NAMALWA (cell line): ENCODE results near the gene CIAO2B.
A peak's percentile ranks its signal among the peaks of the same experiment; 100 is the strongest.
"Not testable (repeated sequence)": the region's sequence is repeated elsewhere in the genome, so short reads cannot be mapped to it uniquely, and the experiment has no call there.

Experiments used
- DNase-seq: peaks from one replicate; pipeline ENCODE4 v3.0.0-alpha.2; 2015; ENCODE audit warnings: low spot score

Gene CIAO2B

DNA sequence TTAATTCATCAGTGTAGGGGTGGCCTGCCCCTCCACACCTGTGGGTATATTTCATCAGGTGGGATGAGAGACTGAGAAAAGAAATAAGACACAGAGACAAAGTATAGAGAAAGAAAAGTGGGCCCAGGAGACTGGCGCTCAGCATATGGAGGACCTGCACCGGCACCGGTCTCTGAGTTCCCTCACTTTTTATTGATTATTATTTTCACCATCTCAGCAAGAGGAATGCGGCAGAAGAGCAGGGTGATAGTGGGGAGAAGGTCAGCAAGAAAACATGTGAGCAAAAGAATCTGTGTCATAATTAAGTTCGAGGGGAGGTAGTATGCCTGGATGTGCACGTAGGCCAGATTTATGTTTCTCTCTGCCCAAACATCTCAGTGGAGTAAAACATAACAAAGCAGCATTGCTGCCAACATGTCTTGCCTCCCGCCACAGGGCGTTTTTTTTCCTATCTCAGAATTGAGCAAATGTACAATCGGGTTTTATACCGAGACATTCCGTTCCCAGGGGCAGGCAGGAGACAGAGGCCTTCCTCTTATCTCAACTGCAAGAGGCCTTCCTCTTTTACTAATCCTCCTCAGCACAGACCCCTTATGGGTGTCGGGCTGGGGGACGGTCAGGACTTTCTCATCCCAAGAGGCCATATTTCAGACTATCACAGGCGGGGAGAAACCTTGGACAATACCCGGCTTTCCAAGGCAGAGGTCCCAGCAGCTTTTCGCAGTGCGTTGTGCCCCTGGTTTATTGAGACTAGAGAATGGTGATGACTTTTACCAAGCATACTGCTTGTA lies 21.4 kb upstream of the CIAO2B start:
- DNase-seq: not testable (repeated sequence)

DNA sequence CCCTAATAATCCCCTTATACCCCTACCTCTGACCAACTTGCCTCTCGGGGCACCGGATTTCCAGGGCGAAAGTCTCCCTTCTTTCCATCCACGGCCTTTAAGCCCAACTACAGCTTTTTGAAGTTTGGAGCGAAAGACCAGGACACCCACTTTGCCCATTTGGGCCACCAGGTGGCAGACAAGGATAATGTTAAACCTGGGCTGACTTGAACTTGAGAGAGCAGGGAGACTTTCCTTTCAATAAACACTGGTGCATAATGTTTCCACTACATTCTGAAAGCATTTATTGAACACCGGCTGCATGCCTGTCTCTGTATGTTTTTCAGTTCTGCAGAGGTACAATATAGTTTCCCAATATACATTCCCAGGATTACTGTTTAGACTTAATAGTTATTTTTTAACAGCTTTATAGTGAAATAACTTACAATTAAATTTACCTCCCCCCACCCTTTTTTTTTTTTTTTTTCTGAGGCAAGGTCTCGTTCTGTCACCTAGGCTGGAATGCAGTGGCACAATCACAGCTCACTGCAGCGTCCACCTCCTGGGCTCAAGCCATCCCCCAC lies 20.0 kb upstream of the CIAO2B start:
- peak; percentile 90 for DNase-seq

DNA sequence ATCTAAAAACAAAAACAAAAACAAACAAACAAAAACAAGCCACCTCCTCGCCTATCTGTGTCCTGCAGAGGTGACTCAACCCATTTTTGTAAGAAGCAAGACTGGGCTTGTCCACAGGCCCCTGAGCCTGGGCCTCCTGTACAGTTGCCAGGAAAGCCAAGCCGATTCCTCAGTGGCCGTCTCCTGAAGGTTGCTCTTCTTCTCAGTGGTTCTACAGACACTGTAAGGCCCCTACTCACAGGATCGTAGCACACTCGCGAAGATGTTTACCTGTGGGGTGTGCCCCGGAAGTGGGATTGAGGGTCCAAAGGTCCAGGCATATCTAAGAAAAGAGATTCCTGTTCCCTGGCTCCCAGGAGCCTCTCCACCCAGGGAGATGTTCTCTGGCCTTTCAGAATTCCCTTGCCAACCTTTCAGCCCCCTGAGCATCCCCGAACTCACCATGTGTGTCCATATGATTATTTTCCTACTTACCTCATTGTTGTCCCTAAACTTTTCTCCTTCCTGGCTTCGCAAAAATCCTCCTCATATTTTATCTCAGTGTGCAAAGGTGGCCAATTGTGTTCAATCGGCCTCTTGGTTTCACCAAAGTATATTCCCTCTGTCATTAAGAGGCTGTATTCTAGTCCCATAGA lies 19.4 kb upstream of the CIAO2B start:
- no peak for DNase-seq

DNA sequence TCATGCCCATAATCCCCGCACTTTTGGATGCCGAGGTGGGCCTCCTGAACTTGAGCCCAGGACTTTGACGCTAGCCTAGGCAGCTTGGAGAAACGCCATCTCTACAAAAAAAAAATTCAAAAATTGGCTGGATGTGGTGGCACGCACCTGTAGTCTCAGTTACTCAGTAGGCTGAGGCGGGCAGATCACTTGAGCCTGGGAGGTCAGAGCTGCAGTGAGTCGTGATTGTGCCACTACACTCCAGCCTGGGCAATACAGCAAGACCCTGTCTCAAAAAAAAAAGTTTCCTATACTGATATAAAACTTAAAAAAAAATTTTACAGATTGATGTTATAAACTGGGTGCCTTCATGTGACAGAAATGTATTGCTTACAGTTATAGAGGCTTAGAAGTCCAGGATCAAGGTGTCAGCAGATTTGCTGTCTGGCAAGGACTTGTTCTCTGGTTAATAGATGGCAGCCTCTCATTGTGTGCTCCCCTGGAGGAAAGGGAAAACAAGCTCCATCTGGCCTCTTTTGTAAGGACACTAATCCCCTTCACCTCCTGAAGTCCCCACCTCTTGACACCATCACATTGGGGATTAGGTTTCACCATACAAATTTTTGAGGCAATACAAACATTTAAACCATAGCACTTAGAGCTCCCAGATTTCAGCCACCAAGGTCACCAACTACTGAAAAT lies 18.4 kb upstream of the CIAO2B start:
- no peak for DNase-seq

DNA sequence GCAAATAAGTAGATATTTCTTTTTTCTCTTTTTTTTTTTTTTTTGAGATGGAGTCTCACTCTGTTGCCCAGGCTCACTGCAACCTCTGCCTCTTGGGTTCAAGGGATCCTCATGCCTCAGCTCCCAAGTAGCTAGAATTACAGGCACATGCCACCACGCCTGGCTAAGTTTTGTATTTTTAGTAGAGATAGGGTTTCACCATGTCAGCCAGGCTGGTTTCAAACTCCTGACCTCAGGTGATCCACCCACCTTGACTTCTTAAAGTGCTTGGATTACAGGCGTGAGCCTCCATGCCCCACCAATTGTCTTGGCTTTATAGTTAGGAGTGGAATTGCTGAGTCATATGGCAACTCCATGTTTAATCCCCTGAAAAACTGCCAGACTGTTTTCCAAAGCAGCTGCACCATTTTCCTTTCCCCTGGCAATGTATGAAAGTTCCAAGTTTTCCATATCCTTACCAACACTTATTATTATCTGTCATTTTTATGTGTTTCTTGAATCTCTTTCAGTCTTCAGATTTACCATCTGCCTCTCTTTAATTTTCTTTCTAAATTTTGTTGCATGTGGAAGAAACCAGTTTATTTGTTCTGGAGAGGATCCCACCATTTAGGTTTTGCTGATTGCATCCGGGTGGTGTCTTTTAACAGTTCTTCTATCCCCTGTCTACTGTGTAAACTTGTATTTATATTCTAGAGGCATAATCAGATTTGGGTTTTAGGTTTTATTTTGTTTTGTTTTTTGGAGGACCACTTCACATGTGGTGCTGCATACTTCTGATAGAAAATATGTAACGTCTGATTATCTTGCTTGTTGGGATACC lies 17.0 kb upstream of the CIAO2B start:
- no peak for DNase-seq

DNA sequence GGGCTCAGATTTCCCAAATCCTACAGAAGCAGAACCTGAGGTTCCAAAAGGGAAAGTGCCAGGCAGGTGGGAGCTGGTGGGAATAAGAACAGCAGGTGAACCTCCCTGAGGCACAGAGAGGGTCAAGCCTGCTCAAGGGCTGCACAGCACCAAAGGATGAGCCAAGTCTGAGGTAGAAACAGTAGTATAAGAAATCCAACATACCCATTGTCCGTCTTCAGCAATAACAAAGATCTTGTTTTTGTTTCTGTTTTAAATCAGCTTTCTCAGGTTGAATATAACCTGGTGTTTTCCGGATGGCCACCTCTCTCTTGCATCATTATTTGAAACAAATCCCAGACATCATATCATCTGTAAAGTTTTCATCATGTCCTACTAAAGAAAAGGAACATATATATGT lies 16.2 kb upstream of the CIAO2B start:
- no peak for DNase-seq

DNA sequence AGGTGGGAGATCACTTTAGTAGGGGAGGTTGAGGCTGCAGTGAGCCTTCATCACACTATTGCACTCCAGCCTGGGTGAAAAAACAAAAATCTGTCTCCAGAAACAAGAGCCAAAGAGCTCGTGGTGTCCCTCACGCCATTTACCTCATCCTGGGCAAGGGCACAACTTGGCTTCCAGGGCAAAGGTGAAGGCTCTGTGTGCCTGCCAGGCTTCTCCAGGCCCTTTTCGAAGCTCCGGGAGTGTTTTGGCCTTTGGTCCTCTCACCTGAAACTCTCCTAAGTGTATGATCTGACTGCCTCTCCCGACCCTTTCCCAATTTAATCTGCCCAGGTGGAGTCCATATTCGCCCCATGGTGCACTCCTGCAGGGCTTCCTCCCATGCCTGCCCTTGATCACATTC lies 15.3 kb upstream of the CIAO2B start:
- DNase-seq: no peak

DNA sequence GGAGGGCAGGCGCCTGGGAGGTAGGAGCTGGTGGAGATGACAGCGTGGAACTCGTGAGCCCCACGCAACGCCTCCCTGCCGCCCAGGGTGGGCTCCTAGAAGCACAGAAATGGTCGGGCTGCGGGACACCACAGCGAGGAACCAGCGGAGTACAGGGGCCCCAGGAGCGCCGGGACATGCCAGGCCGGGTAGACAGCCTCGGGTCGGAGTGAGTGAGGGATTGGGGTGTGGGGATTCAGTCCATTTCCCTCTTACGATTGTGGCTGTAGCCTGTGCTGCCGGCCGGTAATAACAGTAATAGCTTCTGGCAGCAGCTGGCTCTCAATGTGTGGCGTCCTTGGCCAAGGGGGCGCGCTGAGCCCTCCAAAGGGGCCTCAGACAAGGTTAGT lies 14.6 kb upstream of the CIAO2B start:
- no peak for DNase-seq

DNA sequence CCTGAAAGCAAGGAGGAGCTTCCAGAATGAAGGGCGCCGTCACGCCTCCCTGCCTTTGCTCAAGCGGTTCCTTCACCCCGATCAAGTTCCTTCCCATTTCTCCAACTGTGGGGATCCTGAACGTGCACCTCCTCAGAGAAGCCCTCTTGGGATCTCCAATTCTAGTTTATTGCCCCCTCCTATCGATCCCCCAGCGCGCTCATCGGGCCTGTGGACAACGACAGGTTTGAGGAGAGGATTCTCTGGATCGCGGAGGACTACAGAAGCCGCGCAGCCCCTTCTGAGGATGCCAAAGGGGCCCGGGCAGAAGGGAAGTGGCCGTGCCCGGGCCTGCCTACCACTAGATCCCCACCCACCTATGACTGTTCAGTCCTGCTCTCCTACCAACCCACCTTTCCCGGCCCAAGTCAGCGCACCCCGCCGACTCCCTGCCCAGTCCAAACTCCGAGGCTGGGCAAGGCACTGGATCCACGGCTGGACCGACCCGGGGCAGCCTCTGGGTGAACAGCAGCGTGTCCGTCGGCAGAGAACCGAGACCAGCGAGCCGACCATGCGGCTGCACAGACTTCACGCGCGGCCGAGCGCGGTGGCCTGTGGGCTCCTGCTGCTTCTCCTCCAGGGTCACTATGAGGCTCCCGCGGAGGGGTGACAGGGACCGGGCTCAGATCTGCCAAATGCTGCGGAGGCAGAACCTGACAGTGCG lies 14.1 kb upstream of the CIAO2B start:
- no peak for DNase-seq

DNA sequence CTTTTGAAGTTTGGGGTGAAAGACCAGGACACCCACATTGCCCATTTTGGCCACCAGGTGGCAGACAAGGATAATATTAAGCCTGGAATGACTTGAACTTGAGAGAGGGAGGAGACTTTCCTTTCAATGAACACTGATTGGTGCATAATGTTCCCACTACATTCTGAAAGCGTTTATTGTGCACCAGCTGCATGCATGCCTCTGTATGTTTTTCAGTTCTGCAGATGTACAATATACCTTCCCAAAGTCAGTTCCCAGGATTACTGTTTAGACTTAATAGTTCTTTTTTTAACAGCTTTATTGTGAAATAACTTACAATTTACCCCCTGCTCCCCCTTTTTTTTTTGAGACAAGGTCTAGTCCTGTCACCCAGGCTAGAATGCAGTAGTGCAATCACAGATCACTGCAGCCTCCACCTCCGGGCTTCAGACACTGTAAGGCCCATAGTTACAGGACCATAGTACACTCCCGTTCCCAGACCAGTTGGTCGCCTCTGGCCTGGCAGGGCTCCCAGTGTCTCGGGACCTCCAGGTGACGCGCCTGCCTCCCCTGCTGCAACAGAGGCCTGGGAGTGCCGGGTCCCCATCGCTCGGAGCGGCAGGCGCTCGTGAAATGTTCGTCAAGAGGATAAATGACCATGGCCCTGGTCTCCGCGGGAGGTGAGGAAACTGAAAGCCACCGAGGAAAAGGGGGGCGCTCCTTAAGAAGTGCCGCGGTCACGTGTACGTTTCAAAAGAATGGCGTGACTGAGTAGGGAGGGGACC lies 13.3 kb upstream of the CIAO2B start:
- DNase-seq: peak; percentile 94

DNA sequence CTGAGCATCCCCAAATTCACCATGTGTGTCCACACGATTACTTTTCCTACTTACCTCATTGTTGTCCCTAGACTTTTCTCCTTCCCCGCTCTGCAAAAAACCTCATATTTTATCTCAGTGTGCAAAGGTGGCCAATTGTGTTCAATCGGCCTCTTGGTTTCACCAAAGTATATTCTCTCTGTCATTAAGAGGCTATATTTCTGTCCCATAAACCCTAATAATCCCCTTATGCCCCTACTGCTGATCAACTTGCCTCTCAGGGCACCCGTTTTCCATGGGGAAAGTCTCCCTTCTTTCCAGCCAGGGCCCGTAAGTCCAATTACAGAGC lies 12.7 kb upstream of the CIAO2B start:
- no peak for DNase-seq

DNA sequence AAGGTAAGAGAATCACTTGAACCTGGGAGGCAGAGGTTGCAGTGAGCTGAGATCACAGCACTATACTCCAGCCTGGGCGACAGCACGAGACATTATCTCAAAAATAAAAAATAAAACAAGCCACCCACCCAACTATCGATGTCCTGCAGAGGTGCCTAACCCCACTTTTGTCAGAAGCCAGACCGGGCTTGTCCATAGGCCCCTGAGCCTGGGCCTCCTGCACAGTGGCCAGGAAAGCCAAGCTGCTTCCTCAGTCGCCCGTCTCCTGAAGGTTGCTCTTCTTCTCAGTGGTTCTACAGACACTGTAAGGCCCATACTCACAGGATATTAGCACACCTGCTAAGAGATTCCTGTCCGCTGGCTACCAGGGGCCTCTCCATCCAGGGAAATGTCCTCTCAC lies 12.3 kb upstream of the CIAO2B start:
- no peak for DNase-seq

DNA sequence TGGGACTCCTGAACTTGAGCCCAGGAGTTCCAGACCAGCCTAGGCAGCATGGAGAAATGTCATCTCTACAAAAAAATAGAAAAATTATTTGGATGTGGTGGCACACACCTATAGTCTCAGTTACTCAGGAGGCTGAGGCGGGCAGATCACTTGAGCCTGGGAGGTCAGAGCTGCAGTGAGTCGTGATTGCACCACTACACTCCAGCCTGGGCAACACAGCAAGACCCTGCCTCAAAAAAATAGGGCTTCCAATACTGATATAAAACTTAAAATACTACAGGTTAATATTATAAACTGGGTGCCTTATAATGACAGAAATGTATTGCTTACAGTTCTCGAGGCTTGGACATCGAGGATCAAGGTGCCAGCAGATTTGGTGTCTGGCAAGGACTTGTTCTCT lies 11.7 kb upstream of the CIAO2B start:
- DNase-seq: no peak

DNA sequence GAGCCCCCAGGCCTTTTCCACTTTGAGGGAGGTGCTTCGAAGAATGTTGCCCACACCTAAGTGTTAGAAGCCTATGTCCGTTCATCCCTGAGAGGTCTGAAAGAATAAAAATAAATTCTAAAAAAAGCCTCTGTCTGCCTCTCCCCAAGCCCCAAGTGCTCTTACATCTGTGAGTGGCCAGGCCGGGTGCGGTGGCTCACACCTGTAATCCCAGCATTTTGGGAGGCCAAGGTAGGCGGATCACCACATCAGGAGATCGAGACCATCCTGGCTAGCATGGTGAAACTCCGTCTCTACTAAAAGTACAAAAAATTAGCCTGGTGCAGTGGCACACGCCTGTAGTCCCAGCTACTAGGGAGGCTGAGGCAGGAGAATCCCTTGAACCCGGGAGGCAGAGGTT lies 10.8 kb upstream of the CIAO2B start:
- not testable (repeated sequence) for DNase-seq

DNA sequence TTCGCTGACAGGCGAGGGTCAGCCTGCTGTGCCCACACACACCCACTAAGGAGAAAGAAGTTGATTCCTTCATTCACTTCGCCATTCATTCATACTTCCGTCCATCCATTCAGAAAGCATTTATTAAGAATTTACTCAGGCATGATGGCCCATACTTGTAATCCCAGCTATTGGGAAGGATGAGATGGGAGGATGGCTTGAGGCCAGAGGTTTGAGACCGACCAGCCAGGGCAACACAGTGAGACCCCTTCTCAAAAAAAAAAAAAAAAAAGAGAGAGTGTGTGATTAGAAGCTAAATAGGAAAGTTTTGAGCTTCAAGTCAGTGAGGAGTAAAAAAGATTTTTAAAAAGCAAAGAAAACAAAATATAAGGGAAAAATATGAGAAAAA lies 9.8 kb upstream of the CIAO2B start:
- no peak for DNase-seq

DNA sequence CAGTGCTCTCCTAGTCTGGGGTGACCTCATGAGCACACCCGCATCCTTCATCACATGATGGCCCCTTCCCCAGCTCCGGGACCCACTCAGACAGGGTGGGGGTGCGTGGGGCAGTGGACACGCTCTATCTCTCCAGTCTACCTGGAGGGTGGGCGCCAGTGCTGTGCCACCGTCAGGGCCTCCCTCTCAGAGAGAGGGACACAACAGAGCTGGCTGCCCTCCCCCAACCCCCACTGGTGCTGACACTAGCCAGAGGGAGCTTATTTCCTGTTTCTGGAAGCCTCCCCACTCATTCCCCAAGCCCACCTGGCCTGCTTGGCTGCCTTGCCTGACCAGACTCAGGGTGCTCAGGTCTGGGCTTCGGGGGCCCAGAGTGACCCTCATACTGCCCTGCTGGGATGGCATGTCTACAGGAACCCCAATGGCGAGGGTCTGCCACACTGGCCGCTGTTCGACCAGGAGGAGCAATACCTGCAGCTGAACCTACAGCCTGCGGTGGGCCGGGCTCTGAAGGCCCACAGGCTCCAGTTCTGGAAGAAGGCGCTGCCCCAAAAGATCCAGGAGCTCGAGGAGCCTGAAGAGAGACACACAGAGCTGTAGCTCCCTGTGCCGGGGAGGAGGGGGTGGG lies 9.3 kb upstream of the CIAO2B start:
- DNase-seq: no peak

DNA sequence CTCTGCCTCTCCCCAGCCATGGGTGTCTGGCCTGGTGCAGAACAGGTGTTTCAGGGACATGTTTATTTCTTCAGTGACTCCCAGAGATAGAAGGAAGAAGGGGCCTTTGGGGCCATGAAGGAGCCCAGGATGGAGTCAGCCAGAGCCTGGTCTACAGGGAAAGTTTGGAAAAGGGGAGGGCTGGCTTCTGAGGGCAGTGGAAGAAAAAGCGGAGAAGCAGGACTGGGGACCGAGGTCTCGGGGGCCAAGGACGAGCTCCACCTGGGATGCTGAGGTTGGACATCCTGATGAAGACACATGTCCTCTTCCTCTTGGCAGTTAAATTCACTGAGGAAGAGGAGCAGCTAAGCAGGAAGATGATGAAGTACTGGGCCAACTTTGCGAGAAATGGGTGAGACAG lies 8.8 kb upstream of the CIAO2B start:
- no peak for DNase-seq

DNA sequence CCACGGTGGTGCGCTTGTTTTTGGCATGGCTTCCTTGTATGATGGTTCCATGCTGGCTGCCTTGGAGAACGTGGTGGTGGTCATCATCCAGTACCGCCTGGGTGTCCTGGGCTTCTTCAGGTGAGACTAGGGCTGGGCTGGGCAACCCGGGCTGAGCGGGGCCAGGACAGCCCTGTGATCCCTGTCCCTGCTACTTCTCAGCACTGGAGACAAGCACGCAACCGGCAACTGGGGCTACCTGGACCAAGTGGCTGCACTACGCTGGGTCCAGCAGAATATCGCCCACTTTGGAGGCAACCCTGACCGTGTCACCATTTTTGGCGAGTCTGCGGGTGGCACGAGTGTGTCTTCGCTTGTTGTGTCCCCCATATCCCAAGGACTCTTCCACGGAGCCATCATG lies 6.0 kb upstream of the CIAO2B start:
- DNase-seq: no peak

DNA sequence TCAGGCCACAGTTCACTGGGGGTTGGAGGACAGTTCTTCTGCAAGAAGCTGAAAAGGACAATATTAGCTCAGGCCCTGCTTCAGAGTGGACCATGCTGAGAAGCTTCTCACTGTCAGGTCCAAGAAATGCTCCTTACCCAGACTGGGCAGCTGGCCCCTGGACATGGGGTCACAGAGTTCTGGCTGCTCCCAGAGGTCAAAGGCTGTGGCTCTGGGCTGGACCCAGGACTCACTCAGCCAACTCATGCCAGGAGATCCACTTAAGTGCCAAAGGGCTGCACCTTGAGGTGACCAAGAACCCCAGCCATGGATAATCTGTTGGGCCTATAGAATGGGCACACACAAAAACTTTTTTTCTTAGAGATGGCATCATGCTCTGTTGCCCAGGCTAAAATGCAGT lies 5.2 kb upstream of the CIAO2B start:
- DNase-seq: no peak

DNA sequence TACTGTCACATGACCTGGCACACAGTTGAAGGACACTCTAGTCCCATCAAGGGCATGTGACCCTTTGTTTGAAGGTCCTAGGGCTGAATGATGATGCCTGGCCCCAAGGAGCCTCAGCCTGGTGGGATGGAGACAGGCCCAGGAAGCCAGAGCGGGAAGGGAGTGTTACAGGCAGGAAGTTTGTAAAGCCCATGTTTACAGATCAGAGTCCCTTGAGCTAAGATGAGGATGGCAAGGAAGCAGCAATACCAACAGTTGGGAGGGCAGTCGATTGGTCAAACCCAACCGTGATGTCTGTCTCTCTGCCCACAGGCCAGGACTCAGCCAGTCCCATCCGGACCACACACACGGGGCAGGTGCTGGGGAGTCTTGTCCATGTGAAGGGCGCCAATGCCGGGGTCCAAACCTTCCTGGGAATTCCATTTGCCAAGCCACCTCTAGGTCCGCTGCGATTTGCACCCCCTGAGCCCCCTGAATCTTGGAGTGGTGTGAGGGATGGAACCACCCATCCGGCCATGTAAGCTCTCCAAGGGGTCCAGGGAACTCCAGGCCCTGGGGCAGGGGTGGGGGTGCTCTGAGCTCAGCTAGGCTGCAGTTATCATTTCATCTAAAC lies 3.6 kb upstream of the CIAO2B start:
- no peak for DNase-seq
